Calu3 (cell line): ENCODE results near the gene PIK3C2G. TPM values are rescaled to one million over a fixed set of nuclear protein-coding genes. Genes with fewer than 3 reads are reported as not detected.

Experiments used
- BruUV-seq: library from RNA; stranded (reverse); fragments of 400-500 nt; replicated peaks from 2 replicates; lab custom pipeline; 2021; lab: Mats Ljungman, UMichigan
- CTCF ChIA-PET: fragments of 300-600 bp; sonication (Branson Sonifier 250); formaldehyde crosslinking; loops from one replicate; lab custom pipeline; 2022; ENCODE audit warnings: antibody characterized with exemption; lab: Charles Lee
- DNase-seq: peaks from one replicate; pipeline ENCODE4 v3.0.0; 2022
- H3K27ac Mint-ChIP-seq: one replicate; pipeline ENCODE4 v1.8.0; 2022; ENCODE audit warnings: mixed read lengths; ENCODE audit not compliant: unreplicated experiment
- H3K27me3 Mint-ChIP-seq: one replicate; pipeline ENCODE4 v1.8.0; 2022; ENCODE audit warnings: mixed read lengths; ENCODE audit not compliant: unreplicated experiment
- H3K36me3 Mint-ChIP-seq: one replicate; pipeline ENCODE4 v1.8.0; 2022; ENCODE audit warnings: mild to moderate bottlenecking, moderate library complexity, mixed read lengths; ENCODE audit not compliant: insufficient read depth, unreplicated experiment
- H3K4me1 Mint-ChIP-seq: one replicate; pipeline ENCODE4 v1.8.0; 2022; ENCODE audit warnings: mild to moderate bottlenecking, low read depth, mixed read lengths; ENCODE audit not compliant: unreplicated experiment
- H3K4me3 Mint-ChIP-seq: one replicate; pipeline ENCODE4 v1.8.0; 2022; ENCODE audit warnings: mild to moderate bottlenecking, low read depth, moderate library complexity, mixed read lengths; ENCODE audit not compliant: unreplicated experiment
- H3K9me3 Mint-ChIP-seq: one replicate; pipeline ENCODE4 v1.8.0; 2022; ENCODE audit warnings: low read depth, mixed read lengths; ENCODE audit not compliant: unreplicated experiment
- CTCF ChIP-seq: fragments of 200-600 bp; IDR thresholded peaks from one replicate; pipeline ENCODE4 v1.8.0; 2022; ENCODE audit warnings: antibody characterized with exemption; ENCODE audit not compliant: unreplicated experiment
- intact Hi-C: fragments of 100-400 bp; cut with micrococcal nuclease; formaldehyde crosslinking; loops from one replicate; pipeline ENCODE4 v1.10.0; 2022; ENCODE audit not compliant: unreplicated experiment
- total RNA-seq: library from RNA; stranded (reverse); gene quantifications from 2 replicates; pipeline ENCODE4 v1.2.3, GENCODE V29; 2022

Gene PIK3C2G
- total RNA-seq, 1 experiment from 2014 or later, result 24.0 TPM

- DNase-seq, result peak; percentile 71
- peak overlapping the region; percentile 52 for H3K4me3 Mint-ChIP-seq
- H3K36me3 Mint-ChIP-seq, result peaks cover 25% of the 10 kb centered on the region
- intact Hi-C loops, result loop anchor here (2.0 kb wide), 1 partner anchor 69 kb away; no protein-coding TSS in a partner anchor
- no peaks in the 10 kb centered on the region for H3K27me3 Mint-ChIP-seq
- no peaks in the 10 kb centered on the region for H3K9me3 Mint-ChIP-seq
- peak; percentile 51 for TF ChIP-seq CTCF
- peak overlapping the region; percentile 78 for H3K27ac Mint-ChIP-seq
- no TSS peak for BruUV-seq
- CTCF ChIA-PET, result interaction anchor here (0.6 to 2.5 kb wide), 6 partner anchors 10 to 298 kb away, joined by 3 to 16 read pairs (median 3); no protein-coding TSS in a partner anchor
- peaks cover 26% of the 10 kb centered on the region for H3K4me1 Mint-ChIP-seq
These were observed 58.8 kb downstream of the PIK3C2G start for GRCh38 chr12:18320036-18320617.

- TF ChIP-seq CTCF, result no peak
- Mint-ChIP-seq H3K4me1 (peaks cover 26% of the 10 kb centered on the region), H3K27ac (no peak overlapping the region), H3K36me3 (peaks cover 29% of the 10 kb centered on the region), H3K4me3 (no peak overlapping the region), H3K9me3 (no peaks in the 10 kb centered on the region), H3K27me3 (no peaks in the 10 kb centered on the region)
- CTCF ChIA-PET, result interaction anchor here (0.8 to 1.2 kb wide), 4 partner anchors 11 to 180 kb away, joined by 3 read pairs; no protein-coding TSS in a partner anchor
- intact Hi-C loops, result loop anchor here (2.0 kb wide), 1 partner anchor 70 kb away; no protein-coding TSS in a partner anchor
- BruUV-seq, result no TSS peak
- DNase-seq, result no peak
These were observed 59.7 kb downstream of the PIK3C2G start for GRCh38 chr12:18320976-18321375.

- H3K27ac Mint-ChIP-seq, result no peak overlapping the region
These were observed 61.8 kb downstream of the PIK3C2G start for GRCh38 chr12:18323159-18323558.

GRCh38 chr12:18327036-18327435 lies 65.7 kb downstream of the PIK3C2G start:
- DNase-seq, result no peak
- BruUV-seq, result no TSS peak
- TF ChIP-seq CTCF, result no peak
- no peaks in the 10 kb centered on the region for H3K4me1 Mint-ChIP-seq
- H3K27ac Mint-ChIP-seq, result no peak overlapping the region
- H3K27me3 Mint-ChIP-seq, result no peaks in the 10 kb centered on the region
- H3K4me3 Mint-ChIP-seq, result no peak overlapping the region
- intact Hi-C loops, result no loop called here
- H3K36me3 Mint-ChIP-seq, result peaks cover 11% of the 10 kb centered on the region
- no peaks in the 10 kb centered on the region for H3K9me3 Mint-ChIP-seq
- CTCF ChIA-PET, result no interaction called here

More at GRCh38 chr12:18323159-18323558, 61.8 kb downstream of the PIK3C2G start:
- no peak for TF ChIP-seq CTCF
- no TSS peak for BruUV-seq
- CTCF ChIA-PET, result no interaction called here
- no peaks in the 10 kb centered on the region for H3K9me3 Mint-ChIP-seq
- H3K4me3 Mint-ChIP-seq, result no peak overlapping the region
- no peak for DNase-seq
- no peaks in the 10 kb centered on the region for H3K27me3 Mint-ChIP-seq
- H3K4me1 Mint-ChIP-seq, result peaks cover 26% of the 10 kb centered on the region
- H3K36me3 Mint-ChIP-seq, result peaks cover 26% of the 10 kb centered on the region
- intact Hi-C loops, result no loop called here
